Epithelial cell of esophagus (primary cell): ENCODE data around the gene H2BK1.

ENCODE experiments used
- DNase-seq: peaks from one replicate; pipeline ENCODE4 v3.0.0; 2010; ENCODE audit warnings: low read depth
- H3K4me3 ChIP-seq: 2 replicates; pipeline ENCODE4 v1.5.1; 2011; ENCODE audit warnings: mild to moderate bottlenecking, low read length, control low read depth
- CTCF ChIP-seq: IDR thresholded peaks from 2 replicates; pipeline ENCODE4 v1.5.1; 2011; ENCODE audit warnings: low read depth, mild to moderate bottlenecking, low read length, control low read depth, inconsistent platforms; ENCODE audit not compliant: insufficient read depth; ENCODE audit errors: missing control alignments

H2BK1 gene

GRCh38 chr7:151231080-151231479, 20.8 kb upstream of the H2BK1 start:
- H3K4me3 ChIP-seq, result no peak overlapping the region
- DNase-seq, result no peak
- no peak for TF ChIP-seq CTCF

GRCh38 chr7:151229249-151229648, 19.0 kb upstream of the H2BK1 start:
- TF ChIP-seq CTCF, result no peak
- H3K4me3 ChIP-seq, result no peak overlapping the region
- DNase-seq, result no peak

GRCh38 chr7:151228024-151228866, 18.0 kb upstream of the H2BK1 start:
- no peak for TF ChIP-seq CTCF
- DNase-seq, result peak; percentile 26
- H3K4me3 ChIP-seq, result peak overlapping the region; percentile 85

- H3K4me3 ChIP-seq, result peak within 1 kb of the TSS; percentile 85
- DNase-seq, result peak; percentile 99
- TF ChIP-seq CTCF, result no peak
Measured at GRCh38 chr7:151226875-151227782, 16.8 kb upstream of the H2BK1 start, which contains the start of gene ABCF2. TSS of gene ABCF2 (minus strand) at chr7:151227205. CDS start at chr7:151226458, 747 bp downstream.

GRCh38 chr7:151226560-151226874, 16.2 kb upstream of the H2BK1 start:
- peak overlapping the region; percentile 85 for H3K4me3 ChIP-seq
- no peak for DNase-seq
- TF ChIP-seq CTCF, result no peak

GRCh38 chr7:151225948-151226510, 15.7 kb upstream of the H2BK1 start:
- peak overlapping the region; percentile 85 for H3K4me3 ChIP-seq
- no peak for TF ChIP-seq CTCF
- DNase-seq, result peak; percentile 54
